CD4-positive, alpha-beta T cell treated with Interleukin-17A for 1 hour (primary cell): ENCODE data around the gene TNK2.
"Not testable (repeated sequence)": the region's sequence is repeated elsewhere in the genome, so short reads cannot be mapped to it uniquely, and the experiment has no call there.

Experiments
- DNase-seq: peaks from one replicate; pipeline ENCODE4 v3.0.0-alpha.2; 2020

Gene TNK2

GRCh38 chr3:195916291-195916690 is 7.9 kb upstream of the TNK2 start:
- DNase-seq: no peak

- DNase-seq: peak; percentile 95
These were observed 6.5 kb upstream of the TNK2 start for GRCh38 chr3:195914648-195915473.

GRCh38 chr3:195914146-195914545 is 5.8 kb upstream of the TNK2 start:
- DNase-seq: not testable (repeated sequence)

GRCh38 chr3:195913382-195913781 is 5.0 kb upstream of the TNK2 start:
- no peak for DNase-seq

DNA sequence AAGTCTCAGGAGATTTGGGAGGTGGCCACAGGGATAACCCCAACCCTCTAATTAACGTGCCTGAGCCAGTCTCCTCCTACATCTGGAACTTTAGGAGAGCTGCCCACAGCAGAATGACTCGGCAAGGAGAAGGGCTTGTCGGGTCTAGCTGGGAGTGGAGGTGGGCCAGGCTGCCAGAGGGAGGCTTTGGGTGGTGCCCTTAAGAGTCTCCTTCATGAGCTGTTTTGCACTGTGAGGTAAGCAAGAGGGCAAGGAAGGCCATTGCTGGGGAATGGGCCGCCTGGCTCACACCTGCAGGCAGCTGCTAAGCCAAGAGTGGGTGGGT is 3.6 kb upstream of the TNK2 start:
- DNase-seq: no peak

DNA sequence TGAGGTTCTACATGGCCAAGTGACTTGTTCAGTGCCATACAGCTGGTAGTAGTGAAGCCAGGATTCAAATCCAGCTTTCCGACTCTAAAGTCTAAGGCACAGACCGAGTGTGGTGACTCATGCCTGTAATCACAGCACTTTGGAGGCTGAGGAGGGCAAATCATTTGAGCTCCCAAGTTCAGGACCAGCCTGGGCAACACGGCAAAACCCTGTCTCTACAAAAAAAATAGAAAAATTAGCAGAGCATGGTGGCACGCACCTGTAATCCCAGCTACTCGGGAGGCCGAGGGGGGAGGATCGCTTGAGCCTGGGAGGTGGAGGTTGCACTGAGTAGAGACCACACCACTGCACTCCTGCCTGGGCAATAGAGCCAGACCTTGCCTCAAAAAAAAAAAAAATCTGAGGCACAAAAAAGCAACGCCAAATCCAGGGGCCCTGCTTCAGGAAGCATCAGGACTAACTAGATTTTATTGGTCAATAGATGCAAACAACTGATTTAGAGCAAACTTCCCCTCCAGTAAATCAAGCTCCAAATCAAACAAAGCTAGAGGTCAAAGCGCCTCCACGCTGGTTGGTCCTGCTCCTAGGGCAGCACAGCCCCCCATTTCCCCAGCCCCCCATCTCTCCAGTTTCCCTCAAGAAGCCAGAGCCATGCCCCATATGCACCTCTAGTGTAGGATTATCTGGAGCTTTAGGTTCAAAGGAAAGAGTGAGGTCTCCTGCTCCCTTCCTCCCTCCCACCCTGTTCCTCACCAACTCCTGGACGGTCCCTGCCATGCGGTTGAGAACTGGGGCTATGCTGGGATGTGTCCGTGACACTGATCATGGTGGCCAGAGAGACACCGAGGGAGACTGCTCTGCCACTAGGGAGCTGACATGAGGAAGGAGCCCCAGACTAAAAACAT is 2.9 kb upstream of the TNK2 start:
- DNase-seq: no peak

DNA sequence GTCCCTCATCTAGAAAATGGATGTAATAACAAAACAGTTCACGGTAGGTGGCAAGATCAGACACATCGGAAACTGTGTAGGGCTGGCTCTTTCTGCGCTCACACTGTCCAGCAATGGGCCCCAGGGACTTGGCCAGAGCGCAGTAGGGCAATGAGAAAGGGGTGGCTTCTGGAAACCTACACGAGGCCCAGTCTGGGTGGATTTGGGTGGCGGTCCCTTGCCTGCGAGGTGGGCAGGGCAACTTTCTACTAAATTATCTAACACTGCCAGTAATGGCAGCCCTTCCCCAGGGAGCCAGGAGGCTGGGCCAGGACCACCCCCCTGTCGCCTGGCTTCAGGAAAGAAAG is 2.1 kb upstream of the TNK2 start:
- DNase-seq: no peak

DNA sequence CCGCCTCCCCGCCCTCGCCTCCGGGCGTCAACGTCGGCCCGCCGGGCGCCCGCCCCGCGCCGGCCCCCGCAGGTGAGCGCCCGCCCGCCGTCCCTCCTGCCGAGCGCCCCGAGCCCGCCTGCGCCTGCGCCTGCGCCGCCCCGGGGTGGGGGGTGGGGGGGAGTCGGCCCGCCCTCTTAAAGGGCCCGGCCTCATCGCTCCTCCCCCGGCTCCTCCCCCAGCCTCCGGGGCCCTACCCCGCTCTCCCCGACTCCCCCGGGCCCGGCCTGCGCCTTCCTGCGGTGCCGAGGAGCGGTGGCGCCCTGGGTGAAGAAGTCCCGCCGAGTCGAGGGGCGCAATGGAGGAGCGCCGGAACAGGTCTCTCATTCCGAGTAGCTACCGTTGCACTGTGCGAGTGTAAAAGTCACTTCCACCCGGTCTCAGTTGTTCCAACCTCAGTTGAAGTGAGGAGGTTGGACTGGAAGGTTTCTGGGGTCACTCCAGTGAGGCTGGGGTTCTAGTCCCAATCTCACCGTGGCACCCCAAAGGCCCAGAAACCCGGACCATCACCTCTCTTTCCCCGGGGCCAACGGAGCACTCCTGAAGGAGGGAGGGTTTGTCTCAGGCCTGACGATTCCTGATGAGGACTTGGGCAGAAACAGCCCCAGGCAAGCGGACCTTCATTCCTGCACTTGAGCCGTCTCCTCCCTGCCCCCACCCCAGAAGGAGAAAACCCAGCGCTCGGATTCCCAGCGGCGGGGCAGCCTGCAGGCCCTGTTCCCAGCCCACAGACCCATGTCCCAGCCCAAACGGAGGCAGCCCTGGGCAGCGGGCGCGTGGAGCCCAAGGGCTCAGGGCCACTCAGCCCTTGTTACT is 1.5 kb upstream of the TNK2 start:
- DNase-seq: peak; percentile 91

DNA sequence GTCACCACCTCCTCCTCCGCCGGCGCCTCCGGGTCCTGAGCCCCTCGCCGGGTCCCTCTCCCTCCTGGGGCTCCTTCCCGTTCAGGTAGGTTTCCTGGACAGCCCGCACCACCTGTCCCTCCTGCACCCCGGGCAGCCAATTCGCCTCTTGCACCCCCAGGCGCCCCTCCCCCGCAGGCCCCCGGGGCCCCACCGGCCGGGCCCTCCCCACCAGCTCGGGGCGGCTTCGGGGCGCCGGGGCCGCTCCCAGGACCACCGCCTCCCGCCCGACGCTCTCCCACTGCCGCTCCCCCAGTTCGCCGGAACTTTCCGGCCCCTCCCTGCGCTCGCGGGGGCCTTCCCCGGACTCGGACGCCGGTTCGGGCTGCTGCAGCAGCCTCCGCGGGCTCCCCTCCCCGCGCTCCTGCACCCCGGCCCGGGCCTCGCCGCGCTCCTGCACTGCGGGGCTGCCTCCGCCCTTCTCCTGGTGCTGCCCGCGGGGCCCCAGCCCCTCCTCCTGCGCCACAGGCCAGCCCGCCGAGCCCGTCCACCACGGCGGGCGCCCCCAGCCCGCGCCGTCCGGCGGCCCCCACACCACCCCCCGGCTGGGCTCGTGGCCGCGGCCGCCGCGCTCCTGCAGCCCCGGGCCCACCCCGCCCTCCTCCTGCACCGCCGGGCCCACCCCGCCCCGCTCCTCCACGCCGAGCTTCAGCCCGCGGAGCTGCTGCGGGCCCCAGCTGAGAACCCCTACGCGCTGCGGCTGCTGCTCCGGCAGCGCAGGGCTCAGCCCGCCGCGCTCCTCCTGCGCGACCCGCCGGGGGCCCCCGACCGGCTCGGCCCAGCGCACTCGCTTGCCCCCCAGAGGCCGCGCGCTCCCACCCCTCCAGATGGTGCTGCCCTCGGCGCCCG is 587 bp upstream of the TNK2 start:
- DNase-seq: peak; percentile 14

- no peak for DNase-seq
These were observed 742 bp downstream of the TNK2 start for GRCh38 chr3:195907684-195907933.

- DNase-seq: peak; percentile 90
These were observed 1.3 kb downstream of the TNK2 start for GRCh38 chr3:195906865-195907683.

DNA sequence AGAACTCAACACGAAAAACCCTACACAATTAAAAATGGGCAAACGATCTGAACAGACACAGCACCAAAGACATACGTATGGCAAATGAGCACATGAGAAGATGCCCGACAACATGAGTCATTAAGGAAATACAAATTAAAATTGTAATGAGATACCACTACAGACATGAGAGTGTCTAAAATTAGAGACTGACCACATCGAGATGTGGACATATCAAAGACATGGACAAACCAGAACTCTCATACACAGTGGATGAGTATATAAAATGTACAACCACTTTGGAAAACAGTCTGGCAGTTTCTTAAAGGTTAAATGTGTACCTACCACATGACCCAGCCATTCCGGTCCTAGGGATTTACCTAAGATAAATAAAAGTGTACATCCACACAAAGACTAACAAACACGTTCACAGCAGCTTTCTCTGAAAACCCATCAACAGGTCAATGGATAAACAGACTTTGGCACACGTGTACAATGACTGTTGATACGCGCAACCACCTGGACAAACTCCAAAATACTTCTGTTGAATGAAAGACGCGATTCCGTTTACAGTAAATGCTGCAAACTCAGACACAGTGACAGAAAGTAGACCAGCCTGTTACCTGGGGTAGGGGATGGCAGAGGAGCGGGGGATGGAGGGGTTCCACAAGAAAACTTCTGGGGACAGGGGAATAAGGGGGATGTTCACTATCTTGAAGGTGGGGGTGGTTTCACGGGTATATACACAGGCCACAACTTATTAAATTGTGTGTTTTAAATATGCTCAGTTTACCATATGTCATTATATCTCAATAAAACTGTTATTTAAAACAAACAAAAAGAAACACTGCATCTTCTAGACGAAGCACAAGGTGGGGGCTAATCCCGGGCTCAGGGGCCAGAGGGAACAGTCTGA is 2.1 kb downstream of the TNK2 start:
- DNase-seq: peak; percentile 23

DNA sequence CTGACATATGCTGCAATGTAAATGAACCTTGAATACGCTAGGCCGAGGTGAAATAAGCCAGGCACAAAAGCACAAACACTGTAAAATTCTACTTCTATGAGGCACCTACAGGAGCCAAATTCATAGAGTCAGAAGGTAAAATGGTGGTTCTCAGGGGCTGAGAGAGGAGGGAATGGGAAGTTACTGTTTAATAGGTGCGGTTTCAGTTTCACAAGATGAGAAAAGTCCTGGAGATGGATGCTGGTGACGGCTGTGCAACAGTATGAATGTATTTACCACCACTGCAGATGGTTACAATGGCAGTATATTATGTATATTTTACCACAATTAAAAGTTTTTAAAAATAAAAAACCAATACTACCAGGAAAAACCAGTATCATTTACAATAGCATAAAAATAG is 4.0 kb downstream of the TNK2 start:
- no peak for DNase-seq

- no peak for DNase-seq
These were observed 4.4 kb downstream of the TNK2 start for GRCh38 chr3:195903950-195904290.

DNA sequence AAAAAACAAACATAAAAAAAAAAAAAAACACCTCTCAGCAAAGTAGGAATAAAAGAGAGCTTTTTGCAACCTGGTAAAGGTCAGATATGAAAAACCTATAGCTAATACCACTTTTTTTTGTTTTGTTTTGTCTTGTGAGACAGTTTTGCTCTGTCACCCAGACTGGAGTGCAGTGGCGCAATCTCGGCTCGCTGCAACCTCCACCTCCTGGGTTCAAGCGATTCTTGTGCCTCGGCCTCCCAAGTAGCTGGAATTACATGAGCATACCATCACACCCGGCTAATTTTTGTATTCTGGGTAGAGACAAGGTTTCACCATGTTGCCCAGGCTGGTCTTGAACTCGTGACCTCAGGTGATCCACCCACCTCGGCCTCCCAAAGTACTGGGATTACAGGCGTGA is 5.7 kb downstream of the TNK2 start:
- not testable (repeated sequence) for DNase-seq

DNA sequence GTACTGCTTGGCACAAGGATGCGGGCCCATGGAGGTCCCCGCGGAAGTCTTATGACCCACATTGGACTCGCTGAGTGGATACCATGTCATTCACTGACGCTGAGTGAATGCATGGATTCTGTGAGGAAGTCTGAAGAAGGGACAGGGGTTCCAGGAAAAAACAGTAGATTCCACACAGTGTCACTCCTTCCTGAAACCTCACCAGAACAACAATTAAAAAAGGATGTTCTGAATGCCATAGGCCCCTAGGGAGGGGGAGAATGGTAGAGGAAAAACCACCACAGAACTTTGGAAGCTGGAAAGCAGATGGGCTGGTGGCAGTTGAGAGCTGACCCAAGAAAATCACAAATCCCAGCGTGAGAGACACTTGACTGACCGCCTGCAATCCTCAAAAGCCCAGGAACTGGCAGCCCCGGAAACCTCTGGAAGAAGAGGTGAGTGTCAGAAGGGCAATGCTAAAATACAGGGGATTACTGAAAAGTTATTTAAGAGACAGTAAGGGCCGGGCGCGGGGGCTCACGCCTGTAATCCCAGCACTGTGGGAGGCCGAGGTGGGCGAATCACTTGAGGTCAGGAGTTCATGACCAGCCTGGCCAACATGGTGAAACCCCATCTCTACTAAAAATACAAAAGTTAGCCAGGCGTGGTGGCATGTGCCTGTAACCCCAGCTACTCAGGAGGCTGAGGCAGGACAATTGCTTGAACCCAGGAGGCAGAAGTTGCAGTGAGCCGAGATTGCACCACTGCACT is 6.3 kb downstream of the TNK2 start:
- not testable (repeated sequence) for DNase-seq

GRCh38 chr3:195900436-195901355 is 7.7 kb downstream of the TNK2 start:
- peak; percentile 47 for DNase-seq

DNA sequence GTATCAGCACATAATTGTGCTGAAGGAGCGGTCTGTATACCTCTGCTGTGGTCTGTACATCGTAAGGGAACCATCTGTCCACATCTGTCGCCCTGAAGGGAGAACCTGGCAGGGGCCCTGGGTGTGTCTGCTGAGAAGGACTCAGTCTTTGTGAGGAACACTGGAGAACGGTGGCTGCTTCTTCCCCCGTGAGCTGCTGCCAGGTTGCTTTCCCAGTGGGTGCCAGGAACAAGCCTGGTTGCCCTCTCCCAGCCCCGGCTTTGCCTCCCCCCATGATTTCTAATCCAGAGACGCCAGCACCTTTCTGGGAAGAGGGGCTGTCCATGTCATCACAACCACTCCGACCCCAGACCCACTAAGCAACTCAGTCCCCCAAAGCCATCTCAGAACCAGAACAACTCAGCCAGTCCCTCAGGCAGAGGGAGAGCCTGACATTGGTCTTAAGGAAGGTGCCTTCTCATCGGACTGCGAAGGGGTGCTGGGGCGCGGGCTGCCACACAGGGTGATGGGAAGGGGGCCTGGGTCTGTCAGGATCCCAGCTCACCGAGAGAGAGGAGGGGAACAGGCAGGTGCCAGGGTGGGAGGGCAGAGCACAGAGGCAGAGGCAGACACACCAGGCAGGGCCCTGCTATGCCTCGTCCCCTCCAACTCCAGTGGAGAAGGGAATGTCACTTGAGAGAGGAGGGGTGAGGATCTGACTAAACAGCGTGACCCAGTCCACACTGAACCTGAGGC is 8.5 kb downstream of the TNK2 start:
- no peak for DNase-seq
